Astrocyte (in vitro differentiated cells and primary cell): ENCODE measurements around the gene RNF111. TPM values are rescaled to one million over a fixed set of nuclear protein-coding genes. Genes with fewer than 3 reads are reported as not detected.

ENCODE experiments used
- DNase-seq: peaks from one replicate; pipeline ENCODE4 v3.0.0-alpha.2; 2010; ENCODE audit warnings: low read depth
- FAIRE-seq: peaks from 2 replicates; lab custom pipeline; 2011; peaks lifted over from hg19 to GRCh38; lab: Jason Lieb, UNC
- H2AFZ ChIP-seq: 2 replicates; pipeline ENCODE4 v1.6.0; 2012; ENCODE audit warnings: low read depth, low read length, inconsistent platforms
- H3K27ac ChIP-seq: 2 replicates; pipeline ENCODE4 v1.5.1; 2011; ENCODE audit warnings: low read depth, low read length, inconsistent platforms
- H3K27me3 ChIP-seq: 2 replicates; pipeline ENCODE4 v1.6.0; 2011; ENCODE audit warnings: low read length, inconsistent platforms; ENCODE audit not compliant: insufficient read depth
- H3K36me3 ChIP-seq: 2 replicates; pipeline ENCODE4 v1.5.1; 2011; ENCODE audit warnings: low read length, inconsistent platforms; ENCODE audit not compliant: insufficient read depth
- H3K4me1 ChIP-seq: 2 replicates; pipeline ENCODE4 v1.5.1; 2011; ENCODE audit warnings: low read length, inconsistent platforms; ENCODE audit not compliant: insufficient read depth
- H3K4me2 ChIP-seq: 2 replicates; pipeline ENCODE4 v1.6.0; 2012; ENCODE audit warnings: low read length, inconsistent platforms
- H3K4me3 ChIP-seq: 2 replicates; pipeline ENCODE4 v1.5.1; 2011; ENCODE audit warnings: low read depth, mild to moderate bottlenecking, low read length, inconsistent platforms; ENCODE audit not compliant: insufficient read depth
- H3K79me2 ChIP-seq: 2 replicates; pipeline ENCODE4 v1.6.0; 2012; ENCODE audit warnings: mild to moderate bottlenecking, low read length, inconsistent platforms; ENCODE audit not compliant: insufficient read depth
- H3K9ac ChIP-seq: 2 replicates; pipeline ENCODE4 v1.6.0; 2012; ENCODE audit warnings: mild to moderate bottlenecking, low read length, inconsistent platforms
- H3K9me3 ChIP-seq: 2 replicates; pipeline ENCODE4 v1.5.1; 2012; ENCODE audit warnings: low read depth, mild to moderate bottlenecking, low read length, inconsistent platforms; ENCODE audit not compliant: insufficient read depth
- H4K20me1 ChIP-seq: 2 replicates; pipeline ENCODE4 v1.6.0; 2012; ENCODE audit warnings: low read length, inconsistent platforms; ENCODE audit not compliant: insufficient read depth
- H3K27ac Mint-ChIP-seq: one replicate; pipeline ENCODE4 v1.8.0; 2021; ENCODE audit warnings: mild to moderate bottlenecking, mixed read lengths; ENCODE audit not compliant: unreplicated experiment
- H3K27me3 Mint-ChIP-seq: one replicate; pipeline ENCODE4 v1.8.0; 2021; ENCODE audit warnings: low read depth, mixed read lengths; ENCODE audit not compliant: unreplicated experiment
- H3K36me3 Mint-ChIP-seq: one replicate; pipeline ENCODE4 v1.8.0; 2021; ENCODE audit warnings: low read depth, mixed read lengths; ENCODE audit not compliant: unreplicated experiment
- H3K4me1 Mint-ChIP-seq: one replicate; pipeline ENCODE4 v1.8.0; 2021; ENCODE audit warnings: low read depth, mixed read lengths; ENCODE audit not compliant: unreplicated experiment
- H3K4me3 Mint-ChIP-seq: one replicate; pipeline ENCODE4 v1.8.0; 2021; ENCODE audit warnings: mild to moderate bottlenecking, moderate library complexity, mixed read lengths; ENCODE audit not compliant: unreplicated experiment
- H3K9me3 Mint-ChIP-seq: one replicate; pipeline ENCODE4 v1.8.0; 2021; ENCODE audit warnings: mild to moderate bottlenecking, mixed read lengths; ENCODE audit not compliant: unreplicated experiment
- EZH2 ChIP-seq: IDR thresholded peaks from 2 replicates; pipeline ENCODE4 v1.6.1; 2012; ENCODE audit warnings: mild to moderate bottlenecking, low read length, inconsistent platforms; ENCODE audit not compliant: insufficient read depth
- total RNA-seq: library from RNA; stranded (reverse); gene quantifications from 2 replicates; pipeline ENCODE4 v1.2.1, GENCODE V29; 2021
- TF ChIP-seq, protein P1 (sequence below): IDR thresholded peaks from 2 replicates; pipeline ENCODE4 v1.5.1; 2011; ENCODE audit warnings: low read depth, mild to moderate bottlenecking, inconsistent platforms, low read length, moderate library complexity; ENCODE audit not compliant: insufficient read depth

Gene RNF111
- total RNA-seq, 1 donor from 2014 or later, result 44.1 TPM

DNA sequence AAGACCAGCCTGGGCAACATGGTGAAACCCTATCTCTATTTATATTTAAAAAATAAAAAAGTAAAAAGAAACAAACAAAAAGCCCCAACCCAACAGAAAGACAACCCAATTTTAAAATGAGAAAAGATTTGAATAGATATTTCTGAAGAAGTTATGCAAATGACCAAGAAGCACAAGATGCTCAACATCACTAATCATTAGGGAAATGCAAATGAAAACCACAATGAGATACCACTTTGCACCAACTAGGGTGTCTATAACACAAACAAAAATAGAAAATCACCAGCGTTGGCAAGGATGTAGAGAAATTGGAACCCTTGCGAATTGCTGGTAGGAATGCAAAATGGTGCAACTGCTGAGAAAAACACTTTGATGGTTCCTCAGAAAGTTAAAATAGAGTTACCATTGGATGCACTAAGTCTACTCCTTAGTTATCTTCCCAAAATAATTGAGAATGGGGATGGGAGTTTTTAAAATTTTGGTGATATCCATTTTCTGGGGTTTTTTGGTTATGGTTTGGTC lies 71.7 kb downstream of the RNF111 start:
- Histone ChIP-seq H3K27me3 (no peaks in the 10 kb centered on the region), H3K36me3 (peaks cover 27% of the 10 kb centered on the region), H3K27ac (no peak overlapping the region), H3K9me3 (no peaks in the 10 kb centered on the region), H3K4me2 (no peak overlapping the region), H3K4me1 (no peaks in the 10 kb centered on the region), H3K4me3 (no peak overlapping the region), H3K9ac (no peak overlapping the region), H3K79me2 (no peaks in the 10 kb centered on the region), H2AFZ (no peak overlapping the region), H4K20me1 (peaks cover 16% of the 10 kb centered on the region)
- DNase-seq (no peak), FAIRE-seq (no peak)
- H3K4me1 Mint-ChIP-seq, result no peaks in the 10 kb centered on the region
- peaks cover 3% of the 10 kb centered on the region for H3K36me3 Mint-ChIP-seq
- H3K27ac Mint-ChIP-seq, result no peak overlapping the region
- no peaks in the 10 kb centered on the region for H3K9me3 Mint-ChIP-seq
- H3K27me3 Mint-ChIP-seq, result no peaks in the 10 kb centered on the region
- no peak overlapping the region for H3K4me3 Mint-ChIP-seq
- no peak for TF ChIP-seq EZH2
- TF ChIP-seq, protein P1, sequence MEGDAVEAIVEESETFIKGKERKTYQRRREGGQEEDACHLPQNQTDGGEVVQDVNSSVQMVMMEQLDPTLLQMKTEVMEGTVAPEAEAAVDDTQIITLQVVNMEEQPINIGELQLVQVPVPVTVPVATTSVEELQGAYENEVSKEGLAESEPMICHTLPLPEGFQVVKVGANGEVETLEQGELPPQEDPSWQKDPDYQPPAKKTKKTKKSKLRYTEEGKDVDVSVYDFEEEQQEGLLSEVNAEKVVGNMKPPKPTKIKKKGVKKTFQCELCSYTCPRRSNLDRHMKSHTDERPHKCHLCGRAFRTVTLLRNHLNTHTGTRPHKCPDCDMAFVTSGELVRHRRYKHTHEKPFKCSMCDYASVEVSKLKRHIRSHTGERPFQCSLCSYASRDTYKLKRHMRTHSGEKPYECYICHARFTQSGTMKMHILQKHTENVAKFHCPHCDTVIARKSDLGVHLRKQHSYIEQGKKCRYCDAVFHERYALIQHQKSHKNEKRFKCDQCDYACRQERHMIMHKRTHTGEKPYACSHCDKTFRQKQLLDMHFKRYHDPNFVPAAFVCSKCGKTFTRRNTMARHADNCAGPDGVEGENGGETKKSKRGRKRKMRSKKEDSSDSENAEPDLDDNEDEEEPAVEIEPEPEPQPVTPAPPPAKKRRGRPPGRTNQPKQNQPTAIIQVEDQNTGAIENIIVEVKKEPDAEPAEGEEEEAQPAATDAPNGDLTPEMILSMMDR, result no peak

DNA sequence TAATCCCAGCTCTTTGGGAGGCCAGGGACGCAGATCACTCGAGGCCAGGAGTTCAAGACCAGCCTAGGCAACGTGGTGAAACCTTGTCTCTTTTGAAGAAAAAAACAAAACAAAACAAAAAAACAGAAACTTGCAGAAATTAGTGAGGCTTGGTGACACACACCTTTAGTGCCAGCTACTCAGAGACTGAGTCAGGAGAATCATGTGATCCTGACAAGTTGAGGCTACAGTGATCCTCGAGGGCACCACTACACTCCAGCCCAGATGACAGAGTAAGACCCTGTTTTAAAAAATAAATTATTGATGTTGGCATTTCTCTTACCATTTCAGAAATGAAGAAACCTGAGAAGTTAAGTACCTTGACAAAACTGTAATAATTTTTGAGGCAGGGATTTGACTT lies 72.9 kb downstream of the RNF111 start:
- no peak overlapping the region for H3K4me3 Mint-ChIP-seq
- no peaks in the 10 kb centered on the region for H3K4me1 Mint-ChIP-seq
- Histone ChIP-seq H3K27ac (no peak overlapping the region), H3K9me3 (no peaks in the 10 kb centered on the region), H3K4me1 (no peaks in the 10 kb centered on the region), H3K9ac (no peak overlapping the region), H3K4me2 (no peak overlapping the region), H2AFZ (no peak overlapping the region), H3K27me3 (no peaks in the 10 kb centered on the region), H3K79me2 (no peaks in the 10 kb centered on the region), H3K4me3 (no peak overlapping the region), H3K36me3 (peaks cover 27% of the 10 kb centered on the region), H4K20me1 (peaks cover 9% of the 10 kb centered on the region)
- DNase-seq (no peak), FAIRE-seq (no peak)
- H3K27ac Mint-ChIP-seq, result no peak overlapping the region
- H3K36me3 Mint-ChIP-seq, result peaks cover 3% of the 10 kb centered on the region
- H3K27me3 Mint-ChIP-seq, result no peaks in the 10 kb centered on the region
- no peaks in the 10 kb centered on the region for H3K9me3 Mint-ChIP-seq
- TF ChIP-seq, protein P1, result no peak
- no peak for TF ChIP-seq EZH2

DNA sequence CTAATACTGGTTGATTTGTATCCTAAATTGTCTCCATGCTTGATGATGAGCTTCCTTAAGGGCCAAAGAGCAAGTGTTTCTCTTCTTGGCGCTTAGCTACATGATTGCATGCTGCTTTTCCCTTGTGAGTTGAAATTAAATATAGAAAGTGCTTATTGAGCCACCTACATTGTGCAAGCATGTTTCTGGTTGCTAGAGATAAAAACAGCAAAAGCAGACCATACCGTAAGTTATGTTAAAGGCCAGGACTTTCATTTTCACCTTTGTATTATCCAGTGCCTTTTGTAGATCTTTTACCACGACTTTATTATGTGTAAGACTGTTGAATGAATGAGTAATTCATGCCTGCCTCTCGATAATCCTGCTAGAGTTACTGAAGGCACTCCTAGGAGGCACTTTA lies 75.6 kb downstream of the RNF111 start:
- H3K9ac ChIP-seq, result no peak overlapping the region
- no peak overlapping the region for H3K4me3 Mint-ChIP-seq
- peaks cover 9% of the 10 kb centered on the region for H4K20me1 ChIP-seq
- H3K9me3 Mint-ChIP-seq, result no peaks in the 10 kb centered on the region
- TF ChIP-seq, protein P1, result no peak
- no peak for TF ChIP-seq EZH2
- H3K4me1 ChIP-seq, result no peaks in the 10 kb centered on the region
- FAIRE-seq (no peak), DNase-seq (no peak)
- H3K36me3 ChIP-seq, result peaks cover 31% of the 10 kb centered on the region
- no peak overlapping the region for H3K27ac ChIP-seq
- no peaks in the 10 kb centered on the region for H3K27me3 Mint-ChIP-seq
- H2AFZ ChIP-seq, result no peak overlapping the region
- no peaks in the 10 kb centered on the region for H3K27me3 ChIP-seq
- no peak overlapping the region for H3K4me2 ChIP-seq
- no peak overlapping the region for H3K27ac Mint-ChIP-seq
- H3K79me2 ChIP-seq, result no peaks in the 10 kb centered on the region
- no peaks in the 10 kb centered on the region for H3K9me3 ChIP-seq
- no peaks in the 10 kb centered on the region for H3K4me1 Mint-ChIP-seq
- no peak overlapping the region for H3K4me3 ChIP-seq
- H3K36me3 Mint-ChIP-seq, result peaks cover 11% of the 10 kb centered on the region
